ENCODE data around the gene NR5A1. TPM values are rescaled to one million over a fixed set of nuclear protein-coding genes. Genes with fewer than 3 reads are reported as not detected.

NR5A1 gene
- total and polyA plus RNA-seq, 2 of the 13 experiments (the other 11 are each of a cell fraction or from before 2014, with no cell fraction given), result 28.9 to 44.7 TPM

DNA sequence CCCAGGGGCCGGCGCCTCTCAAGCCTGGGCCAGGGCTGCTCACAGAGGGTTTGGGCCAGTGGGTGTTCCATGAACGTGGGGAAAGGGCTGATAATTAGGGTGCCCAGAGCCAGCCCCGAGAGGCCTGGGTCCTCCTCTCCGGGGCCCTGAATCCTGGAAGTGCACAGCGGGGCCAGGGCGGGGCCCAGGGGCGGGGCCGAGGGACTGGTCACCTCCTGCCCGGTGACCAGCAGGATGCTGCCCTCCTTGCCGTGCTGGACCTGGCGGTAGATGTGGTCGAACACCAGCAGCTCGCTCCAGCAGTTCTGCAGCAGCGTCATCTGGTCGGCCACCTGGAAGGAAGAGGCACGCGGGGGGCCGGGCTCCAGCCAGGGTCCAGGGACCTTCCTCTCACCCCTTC lies 14.4 kb downstream of the NR5A1 start:
- Histone ChIP-seq H3K9me3 (ENCODE audit: low read length) (no peaks in the 10 kb centered on the region), H3K4me1 (ENCODE audit: insufficient read depth, low read length) (peaks cover 7% of the 10 kb centered on the region), H3K36me3 (replicated peaks in 1 of 2; ENCODE audit: control insufficient read depth in 1 of 2, insufficient read depth in 2 of 2, low read length in 2 of 2) (peaks cover 1 to 2% of the 10 kb centered on the region in 2 experiments; a peak in 2 of 5 replicates), H3K4me2 (ENCODE audit: low read depth, low read length) (no peak overlapping the region), H3K4me3 (replicated peaks in 1 of 3; ENCODE audit: insufficient read depth in 1 of 3, low read depth in 2 of 3, low read length in 3 of 3) (no peak overlapping the region), H3K27me3 (ENCODE audit: control insufficient read depth in 1 of 2, insufficient read depth in 2 of 2, low read length in 2 of 2) (no peaks in the 10 kb centered on the region), H3K79me2 (ENCODE audit: insufficient read depth, low read length) (no peaks in the 10 kb centered on the region), H4K20me1 (ENCODE audit: insufficient read depth, low read length) (no peaks in the 10 kb centered on the region), H3K9ac (ENCODE audit: insufficient read depth, low read depth, low read length) (no peak overlapping the region), H2AFZ (ENCODE audit: low read length) (no peak overlapping the region), H3K27ac (ENCODE audit: extremely low read length, insufficient read depth, low read length) (no peak overlapping the region)
- BruUV-seq (replicated peaks), result no TSS peak
- DNase-seq (ENCODE audit: low spot score) (no peak), FAIRE-seq (no peak), ATAC-seq (no peak)
- POLR2A ChIA-PET, result interaction anchor here (0.9 kb wide), 1 partner anchor 27 kb away, joined by 5 read pairs; no protein-coding TSS in a partner anchor
- 79% methylated on average over 6 of the region's 19 CpGs for WGBS (ENCODE audit: low lambda C conversion rate)
- in situ Hi-C loops (cut with HindIII; ENCODE audit: extremely low pct_ligation_motif_present, low pct_unique_long_range_greater_than_20kb) (no loop called here), intact Hi-C loops (cut with micrococcal nuclease; ENCODE audit: unreplicated experiment) (no loop called here)
- CTCF ChIA-PET (ENCODE audit: low intra/inter-chr PET ratio, low total read pairs), result no interaction called here
- TF ChIP-seq, protein P1, sequence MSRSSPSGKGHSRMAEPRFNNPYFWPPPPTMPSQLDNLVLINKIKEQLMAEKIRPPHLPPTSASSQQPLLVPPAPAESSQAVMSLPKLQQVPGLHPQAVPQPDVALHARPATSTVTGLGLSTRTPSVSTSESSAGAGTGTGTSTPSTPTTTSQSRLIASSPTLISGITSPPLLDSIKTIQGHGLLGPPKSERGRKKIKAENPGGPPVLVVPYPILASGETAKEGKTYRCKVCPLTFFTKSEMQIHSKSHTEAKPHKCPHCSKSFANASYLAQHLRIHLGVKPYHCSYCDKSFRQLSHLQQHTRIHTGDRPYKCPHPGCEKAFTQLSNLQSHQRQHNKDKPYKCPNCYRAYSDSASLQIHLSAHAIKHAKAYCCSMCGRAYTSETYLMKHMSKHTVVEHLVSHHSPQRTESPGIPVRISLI (CRISPR knock-in tag; IDR thresholded peaks at IDR 0.05; ENCODE audit: borderline replicate concordance), result no peak
- TF ChIP-seq ZFX (CRISPR knock-in tag; IDR thresholded peaks at IDR 0.05; ENCODE audit: low read depth) (no peak), ZNF577 (CRISPR knock-in tag; IDR thresholded peaks at IDR 0.05; ENCODE audit: borderline replicate concordance, low read depth) (no peak), ZNF292 (CRISPR knock-in tag; IDR thresholded peaks at IDR 0.05; ENCODE audit: borderline replicate concordance, low read depth) (no peak), BORCS8-MEF2B (CRISPR knock-in tag; IDR thresholded peaks at IDR 0.05) (no peak), ZFYVE20 (CRISPR knock-in tag; IDR thresholded peaks at IDR 0.05; ENCODE audit: borderline replicate concordance, low read depth) (no peak), MIER2 (CRISPR knock-in tag; IDR thresholded peaks at IDR 0.05) (no peak), PPARG (CRISPR knock-in tag; conservative IDR thresholded peaks at IDR 0.05) (no peak), ATM (IDR thresholded peaks at IDR 0.05; ENCODE audit: borderline replicate concordance) (no peak)
- TF ChIP-seq, protein P2, sequence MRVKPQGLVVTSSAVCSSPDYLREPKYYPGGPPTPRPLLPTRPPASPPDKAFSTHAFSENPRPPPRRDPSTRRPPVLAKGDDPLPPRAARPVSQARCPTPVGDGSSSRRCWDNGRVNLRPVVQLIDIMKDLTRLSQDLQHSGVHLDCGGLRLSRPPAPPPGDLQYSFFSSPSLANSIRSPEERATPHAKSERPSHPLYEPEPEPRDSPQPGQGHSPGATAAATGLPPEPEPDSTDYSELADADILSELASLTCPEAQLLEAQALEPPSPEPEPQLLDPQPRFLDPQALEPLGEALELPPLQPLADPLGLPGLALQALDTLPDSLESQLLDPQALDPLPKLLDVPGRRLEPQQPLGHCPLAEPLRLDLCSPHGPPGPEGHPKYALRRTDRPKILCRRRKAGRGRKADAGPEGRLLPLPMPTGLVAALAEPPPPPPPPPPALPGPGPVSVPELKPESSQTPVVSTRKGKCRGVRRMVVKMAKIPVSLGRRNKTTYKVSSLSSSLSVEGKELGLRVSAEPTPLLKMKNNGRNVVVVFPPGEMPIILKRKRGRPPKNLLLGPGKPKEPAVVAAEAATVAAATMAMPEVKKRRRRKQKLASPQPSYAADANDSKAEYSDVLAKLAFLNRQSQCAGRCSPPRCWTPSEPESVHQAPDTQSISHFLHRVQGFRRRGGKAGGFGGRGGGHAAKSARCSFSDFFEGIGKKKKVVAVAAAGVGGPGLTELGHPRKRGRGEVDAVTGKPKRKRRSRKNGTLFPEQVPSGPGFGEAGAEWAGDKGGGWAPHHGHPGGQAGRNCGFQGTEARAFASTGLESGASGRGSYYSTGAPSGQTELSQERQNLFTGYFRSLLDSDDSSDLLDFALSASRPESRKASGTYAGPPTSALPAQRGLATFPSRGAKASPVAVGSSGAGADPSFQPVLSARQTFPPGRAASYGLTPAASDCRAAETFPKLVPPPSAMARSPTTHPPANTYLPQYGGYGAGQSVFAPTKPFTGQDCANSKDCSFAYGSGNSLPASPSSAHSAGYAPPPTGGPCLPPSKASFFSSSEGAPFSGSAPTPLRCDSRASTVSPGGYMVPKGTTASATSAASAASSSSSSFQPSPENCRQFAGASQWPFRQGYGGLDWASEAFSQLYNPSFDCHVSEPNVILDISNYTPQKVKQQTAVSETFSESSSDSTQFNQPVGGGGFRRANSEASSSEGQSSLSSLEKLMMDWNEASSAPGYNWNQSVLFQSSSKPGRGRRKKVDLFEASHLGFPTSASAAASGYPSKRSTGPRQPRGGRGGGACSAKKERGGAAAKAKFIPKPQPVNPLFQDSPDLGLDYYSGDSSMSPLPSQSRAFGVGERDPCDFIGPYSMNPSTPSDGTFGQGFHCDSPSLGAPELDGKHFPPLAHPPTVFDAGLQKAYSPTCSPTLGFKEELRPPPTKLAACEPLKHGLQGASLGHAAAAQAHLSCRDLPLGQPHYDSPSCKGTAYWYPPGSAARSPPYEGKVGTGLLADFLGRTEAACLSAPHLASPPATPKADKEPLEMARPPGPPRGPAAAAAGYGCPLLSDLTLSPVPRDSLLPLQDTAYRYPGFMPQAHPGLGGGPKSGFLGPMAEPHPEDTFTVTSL (CRISPR knock-in tag; IDR thresholded peaks at IDR 0.05; ENCODE audit: borderline replicate concordance), result no peak
- TF ChIP-seq, protein P3, sequence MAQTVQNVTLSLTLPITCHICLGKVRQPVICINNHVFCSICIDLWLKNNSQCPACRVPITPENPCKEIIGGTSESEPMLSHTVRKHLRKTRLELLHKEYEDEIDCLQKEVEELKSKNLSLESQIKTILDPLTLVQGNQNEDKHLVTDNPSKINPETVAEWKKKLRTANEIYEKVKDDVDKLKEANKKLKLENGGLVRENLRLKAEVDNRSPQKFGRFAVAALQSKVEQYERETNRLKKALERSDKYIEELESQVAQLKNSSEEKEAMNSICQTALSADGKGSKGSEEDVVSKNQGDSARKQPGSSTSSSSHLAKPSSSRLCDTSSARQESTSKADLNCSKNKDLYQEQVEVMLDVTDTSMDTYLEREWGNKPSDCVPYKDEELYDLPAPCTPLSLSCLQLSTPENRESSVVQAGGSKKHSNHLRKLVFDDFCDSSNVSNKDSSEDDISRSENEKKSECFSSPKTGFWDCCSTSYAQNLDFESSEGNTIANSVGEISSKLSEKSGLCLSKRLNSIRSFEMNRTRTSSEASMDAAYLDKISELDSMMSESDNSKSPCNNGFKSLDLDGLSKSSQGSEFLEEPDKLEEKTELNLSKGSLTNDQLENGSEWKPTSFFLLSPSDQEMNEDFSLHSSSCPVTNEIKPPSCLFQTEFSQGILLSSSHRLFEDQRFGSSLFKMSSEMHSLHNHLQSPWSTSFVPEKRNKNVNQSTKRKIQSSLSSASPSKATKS (CRISPR knock-in tag; IDR thresholded peaks at IDR 0.05), result no peak
- TF ChIP-seq, protein P4, sequence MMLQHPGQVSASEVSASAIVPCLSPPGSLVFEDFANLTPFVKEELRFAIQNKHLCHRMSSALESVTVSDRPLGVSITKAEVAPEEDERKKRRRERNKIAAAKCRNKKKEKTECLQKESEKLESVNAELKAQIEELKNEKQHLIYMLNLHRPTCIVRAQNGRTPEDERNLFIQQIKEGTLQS (CRISPR knock-in tag; IDR thresholded peaks at IDR 0.05), result no peak
